HepG2 (cell line): ENCODE data around the gene KLHL28. TPM values are rescaled to one million over a fixed set of nuclear protein-coding genes. Genes with fewer than 3 reads are reported as not detected.
A peak's percentile ranks its signal among the peaks of the same experiment; 100 is the strongest.

ENCODE experiments used
- BRCA1 ChIP-seq: sonication (generic); formaldehyde crosslinking; IDR thresholded peaks from 2 replicates; pipeline ENCODE4 v1.4.0; 2020; ENCODE audit warnings: missing genetic modification reagents
- DMAP1 ChIP-seq: IDR thresholded peaks from 2 replicates; pipeline ENCODE4 v1.6.1; 2016
- ESRRA ChIP-seq: sonication (generic); formaldehyde crosslinking; IDR thresholded peaks from 2 replicates; pipeline ENCODE4 v1.5.1; 2020; ENCODE audit warnings: mild to moderate bottlenecking, low read depth, missing genetic modification reagents
- HMGXB3 ChIP-seq: sonication (generic); formaldehyde crosslinking; IDR thresholded peaks from 2 replicates; pipeline ENCODE4 v1.4.0; 2020; ENCODE audit warnings: missing genetic modification reagents, borderline replicate concordance
- HOXD1 ChIP-seq: sonication (generic); formaldehyde crosslinking; IDR thresholded peaks from 2 replicates; pipeline ENCODE4 v1.5.0; 2020; ENCODE audit warnings: missing genetic modification reagents
- MIXL1 ChIP-seq: IDR thresholded peaks from 2 replicates; pipeline ENCODE4 v1.6.1; 2016
- MXI1 ChIP-seq: IDR thresholded peaks from 3 replicates; pipeline ENCODE4 v1.6.1; 2012; ENCODE audit warnings: low read depth, low read length, inconsistent platforms, borderline replicate concordance
- NONO ChIP-seq, 2 experiments: fragments of 450-650 bp in 1 of 2; sonication (generic) in 1 of 2; formaldehyde crosslinking in 1 of 2; IDR thresholded peaks in 1 of 2; conservative IDR thresholded peaks in 1 of 2; 2 replicates each; pipeline versions ENCODE4 v1.6.1 to v1.8.0; 2017 to 2022; ENCODE audit warnings: mild to moderate bottlenecking in 1 of 2, missing genetic modification reagents in 1 of 2, moderate library complexity in 1 of 2
- NR0B2 ChIP-seq: sonication (generic); formaldehyde crosslinking; IDR thresholded peaks from 2 replicates; pipeline ENCODE4 v1.4.0; 2020; ENCODE audit warnings: mild to moderate bottlenecking, missing genetic modification reagents
- PHF21A ChIP-seq: sonication (generic); formaldehyde crosslinking; IDR thresholded peaks from 2 replicates; pipeline ENCODE4 v1.5.0; 2020; ENCODE audit warnings: mild to moderate bottlenecking, missing genetic modification reagents
- POLR2A ChIP-seq, 2 experiments: IDR thresholded peaks; 2 replicates each; pipeline ENCODE4 v1.6.1; 2011; ENCODE audit warnings: low read depth in 2 of 2, low read length in 2 of 2, mild to moderate bottlenecking in 1 of 2, moderate library complexity in 1 of 2; ENCODE audit not compliant: insufficient read depth in 1 of 2
- PRMT3 ChIP-seq: sonication (generic); formaldehyde crosslinking; IDR thresholded peaks from 2 replicates; pipeline ENCODE4 v1.8.1; 2022; ENCODE audit warnings: low read depth, mild to moderate bottlenecking, moderate library complexity, missing genetic modification reagents, borderline replicate concordance
- SOX5 ChIP-seq: IDR thresholded peaks from 2 replicates; pipeline ENCODE4 v1.6.1; 2016; ENCODE audit warnings: borderline replicate concordance
- UBTF ChIP-seq: sonication (generic); formaldehyde crosslinking; IDR thresholded peaks from 2 replicates; pipeline ENCODE4 v1.4.0; 2020; ENCODE audit warnings: mild to moderate bottlenecking, missing genetic modification reagents
- ZNF143 ChIP-seq: sonication (generic); formaldehyde crosslinking; IDR thresholded peaks from 2 replicates; pipeline ENCODE4 v1.4.0; 2020; ENCODE audit warnings: missing genetic modification reagents
- ZNF570 ChIP-seq: sonication (generic); formaldehyde crosslinking; IDR thresholded peaks from 2 replicates; pipeline ENCODE4 v1.4.0; 2020; ENCODE audit warnings: mild to moderate bottlenecking, missing genetic modification reagents, borderline replicate concordance
- ZNF777 ChIP-seq: sonication (generic); formaldehyde crosslinking; IDR thresholded peaks from 2 replicates; pipeline ENCODE4 v1.4.0; 2020; ENCODE audit warnings: missing genetic modification reagents
- ZNF878 ChIP-seq: sonication (generic); formaldehyde crosslinking; IDR thresholded peaks from 2 replicates; pipeline ENCODE4 v1.8.1; 2023; ENCODE audit warnings: mild to moderate bottlenecking, missing genetic modification reagents, moderate library complexity
- polyA plus RNA-seq, 8 experiments: library from polyadenylated mRNA; depleted of rRNA in 3 of 8; stranded (reverse) in 7 of 8; unstranded in 1 of 8; fragments of >200 nt; fragmentation: Illumina TruSeq in 4 of 8; extraction: Trizol in 4 of 8; gene quantifications; 2 replicates each; pipeline versions ENCODE4 v1.2.1 to v1.2.3, GENCODE V29; 2011 to 2016; ENCODE audit warnings: low read depth in 4 of 8, missing spikeins in 1 of 8, mixed read lengths in 1 of 8; ENCODE audit not compliant: insufficient read depth in 1 of 8
- total RNA-seq, 5 experiments: library from RNA; depleted of rRNA; stranded (reverse); fragments of >200 nt; fragmentation: Illumina TruSeq; extraction: Trizol; gene quantifications; 2 replicates each; pipeline ENCODE4 v1.2.3, GENCODE V29; 2016; ENCODE audit warnings: low read depth in 1 of 5
- TF ChIP-seq, protein P1 (sequence below): sonication (generic); formaldehyde crosslinking; IDR thresholded peaks from 2 replicates; pipeline ENCODE4 v1.4.0; 2020; ENCODE audit warnings: mild to moderate bottlenecking, missing genetic modification reagents
- TF ChIP-seq, protein P2 (sequence below), 2 experiments: fragments of 450-650 bp in 1 of 2; sonication (generic) in 1 of 2; formaldehyde crosslinking; IDR thresholded peaks; 2 replicates each; pipeline versions ENCODE4 v1.5.0 to v1.8.0; 2020 to 2022; ENCODE audit warnings: mild to moderate bottlenecking in 1 of 2, missing genetic modification reagents in 1 of 2
- TF ChIP-seq, protein P3 (sequence below): sonication (generic); formaldehyde crosslinking; IDR thresholded peaks from 2 replicates; pipeline ENCODE4 v1.8.1; 2023; ENCODE audit warnings: mild to moderate bottlenecking, moderate library complexity, missing genetic modification reagents

Gene KLHL28
- total and polyA plus RNA-seq, 2 of the 13 experiments (the other 11 are each of a cell fraction or from before 2014, with no cell fraction given): 3.4 to 6.6 TPM

DNA sequence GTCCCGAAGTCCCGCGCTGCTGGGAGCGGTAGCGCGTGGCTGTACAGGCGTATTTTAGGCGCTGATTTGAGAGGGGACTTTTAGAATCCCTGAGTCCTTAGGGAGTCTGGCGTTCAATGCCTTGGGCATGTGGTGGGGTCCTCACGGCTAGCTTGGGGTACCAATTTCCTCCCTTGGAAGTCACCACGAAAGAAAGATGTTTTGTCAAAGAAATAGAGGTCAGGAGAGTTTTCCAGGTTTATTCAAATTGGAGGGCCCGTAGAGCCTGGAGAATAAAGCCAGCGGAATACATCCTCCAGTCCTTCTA, 63.9 kb downstream of the KLHL28 start (continued):
- TF ChIP-seq ZNF143 (no peak), ESRRA (CRISPR knock-in tag) (no peak), MXI1 (peak; percentile 73; the same call in 1 of the 3 replicates), PHF21A (CRISPR knock-in tag) (0 out of 2 replicates have a peak, but pooled peaks have one; percentile 4), ZNF777 (CRISPR knock-in tag) (no peak), ZNF570 (CRISPR knock-in tag) (no peak), ZNF878 (CRISPR knock-in tag) (peak; percentile 41; the same call in 1 of the 2 replicates), HMGXB3 (CRISPR knock-in tag) (0 out of 2 replicates have a peak, but pooled peaks have one; percentile 14), NR0B2 (no peak), MIXL1 (CRISPR knock-in tag) (0 out of 2 replicates have a peak, but pooled peaks have one; percentile 13), SOX5 (CRISPR knock-in tag) (peak; percentile 5; the same call in 1 of the 2 replicates), UBTF (CRISPR knock-in tag) (0 out of 2 replicates have a peak, but pooled peaks have one; percentile 23), BRCA1 (CRISPR knock-in tag) (no peak), PRMT3 (CRISPR knock-in tag) (no peak), HOXD1 (CRISPR knock-in tag) (0 out of 2 replicates have a peak, but pooled peaks have one; percentile 35), POLR2A (IDR thresholded peaks at IDR 0.05; ENCODE audit: insufficient read depth in 1 of 2, low read depth in 2 of 2, low read length in 2 of 2) (peak; percentile 40 to 54; a peak in 3 of 4 replicates), DMAP1 (CRISPR knock-in tag) (peak; percentile 58; the same call in 1 of the 2 replicates), NONO (IDR thresholded peaks at IDR 0.05) (no peak), NONO (CRISPR knock-in tag; conservative IDR thresholded peaks at IDR 0.05) (0 out of 2 replicates have a peak, but pooled peaks have one; percentile 10)
- TF ChIP-seq, protein P1, sequence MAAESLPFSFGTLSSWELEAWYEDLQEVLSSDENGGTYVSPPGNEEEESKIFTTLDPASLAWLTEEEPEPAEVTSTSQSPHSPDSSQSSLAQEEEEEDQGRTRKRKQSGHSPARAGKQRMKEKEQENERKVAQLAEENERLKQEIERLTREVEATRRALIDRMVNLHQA (CRISPR knock-in tag): 0 out of 2 replicates have a peak, but pooled peaks have one; percentile 42
- TF ChIP-seq, protein P2, sequence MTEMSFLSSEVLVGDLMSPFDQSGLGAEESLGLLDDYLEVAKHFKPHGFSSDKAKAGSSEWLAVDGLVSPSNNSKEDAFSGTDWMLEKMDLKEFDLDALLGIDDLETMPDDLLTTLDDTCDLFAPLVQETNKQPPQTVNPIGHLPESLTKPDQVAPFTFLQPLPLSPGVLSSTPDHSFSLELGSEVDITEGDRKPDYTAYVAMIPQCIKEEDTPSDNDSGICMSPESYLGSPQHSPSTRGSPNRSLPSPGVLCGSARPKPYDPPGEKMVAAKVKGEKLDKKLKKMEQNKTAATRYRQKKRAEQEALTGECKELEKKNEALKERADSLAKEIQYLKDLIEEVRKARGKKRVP (CRISPR knock-in tag; IDR thresholded peaks at IDR 0.05): 0 out of 4 replicates have a peak, but pooled peaks of 1 of the 2 experiments have one; percentile 3
- TF ChIP-seq, protein P3, sequence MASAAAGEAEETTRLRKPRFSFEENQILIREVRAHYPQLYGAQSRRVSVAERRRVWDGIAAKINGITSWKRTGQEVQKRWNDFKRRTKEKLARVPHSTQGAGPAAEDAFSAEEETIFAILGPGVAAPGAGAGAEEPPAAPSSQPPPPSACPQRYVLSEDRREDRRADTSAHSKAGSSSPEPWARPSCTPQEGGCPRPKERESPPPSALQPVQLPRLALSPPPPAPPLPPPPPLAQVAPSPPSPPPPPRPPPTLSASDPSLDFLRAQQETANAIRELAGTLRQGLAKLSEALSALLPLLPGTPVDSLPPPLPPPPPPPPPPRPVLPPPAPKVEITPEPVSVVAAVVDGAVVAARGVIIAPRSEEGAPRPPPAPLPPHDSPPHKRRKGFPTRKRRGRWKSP (CRISPR knock-in tag): peak; percentile 89
